Astrocyte (in vitro differentiated cells and primary cell): Measurements from ENCODE around the gene ARHGEF3.
"Not testable (repeated sequence)": the region's sequence is repeated elsewhere in the genome, so short reads cannot be mapped to it uniquely, and the experiment has no call there.

Experiments used
- EZH2 ChIP-seq: IDR thresholded peaks from 2 replicates; pipeline ENCODE4 v1.6.1; 2012; ENCODE audit warnings: mild to moderate bottlenecking, low read length, inconsistent platforms; ENCODE audit not compliant: insufficient read depth
- TF ChIP-seq, protein P1 (sequence below): IDR thresholded peaks from 2 replicates; pipeline ENCODE4 v1.5.1; 2011; ENCODE audit warnings: low read depth, mild to moderate bottlenecking, inconsistent platforms, low read length, moderate library complexity; ENCODE audit not compliant: insufficient read depth

DNA sequence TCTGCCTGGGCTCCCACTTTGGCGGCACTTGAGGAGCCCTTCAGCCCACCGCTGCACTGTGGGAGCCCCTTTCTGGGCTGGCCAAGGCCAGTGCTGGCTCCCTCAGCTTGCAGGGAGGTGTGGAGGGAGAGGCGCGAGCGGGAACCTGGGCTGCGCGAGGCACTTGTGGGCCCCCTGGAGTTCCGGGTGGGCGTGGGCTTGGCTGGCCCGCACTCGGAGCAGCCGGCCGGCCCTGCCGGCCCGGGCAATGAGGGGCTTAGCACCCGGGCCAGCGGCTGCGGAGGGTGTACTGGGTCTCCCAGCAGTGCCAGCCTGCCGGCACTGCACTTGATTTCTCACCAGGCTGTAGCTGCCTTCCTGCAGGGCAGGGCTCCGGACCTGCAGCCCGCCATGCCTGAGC lies 82.9 kb downstream of the ARHGEF3 start:
- TF ChIP-seq, protein P1, sequence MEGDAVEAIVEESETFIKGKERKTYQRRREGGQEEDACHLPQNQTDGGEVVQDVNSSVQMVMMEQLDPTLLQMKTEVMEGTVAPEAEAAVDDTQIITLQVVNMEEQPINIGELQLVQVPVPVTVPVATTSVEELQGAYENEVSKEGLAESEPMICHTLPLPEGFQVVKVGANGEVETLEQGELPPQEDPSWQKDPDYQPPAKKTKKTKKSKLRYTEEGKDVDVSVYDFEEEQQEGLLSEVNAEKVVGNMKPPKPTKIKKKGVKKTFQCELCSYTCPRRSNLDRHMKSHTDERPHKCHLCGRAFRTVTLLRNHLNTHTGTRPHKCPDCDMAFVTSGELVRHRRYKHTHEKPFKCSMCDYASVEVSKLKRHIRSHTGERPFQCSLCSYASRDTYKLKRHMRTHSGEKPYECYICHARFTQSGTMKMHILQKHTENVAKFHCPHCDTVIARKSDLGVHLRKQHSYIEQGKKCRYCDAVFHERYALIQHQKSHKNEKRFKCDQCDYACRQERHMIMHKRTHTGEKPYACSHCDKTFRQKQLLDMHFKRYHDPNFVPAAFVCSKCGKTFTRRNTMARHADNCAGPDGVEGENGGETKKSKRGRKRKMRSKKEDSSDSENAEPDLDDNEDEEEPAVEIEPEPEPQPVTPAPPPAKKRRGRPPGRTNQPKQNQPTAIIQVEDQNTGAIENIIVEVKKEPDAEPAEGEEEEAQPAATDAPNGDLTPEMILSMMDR = not testable (repeated sequence)
- TF ChIP-seq EZH2 = not testable (repeated sequence)
